ENCODE results near the gene KIAA1614. TPM values are rescaled to one million over a fixed set of nuclear protein-coding genes. Genes with fewer than 3 reads are reported as not detected.

The KIAA1614 gene
- total RNA-seq, 1 donor from 2014 or later: 2.9 TPM

DNA sequence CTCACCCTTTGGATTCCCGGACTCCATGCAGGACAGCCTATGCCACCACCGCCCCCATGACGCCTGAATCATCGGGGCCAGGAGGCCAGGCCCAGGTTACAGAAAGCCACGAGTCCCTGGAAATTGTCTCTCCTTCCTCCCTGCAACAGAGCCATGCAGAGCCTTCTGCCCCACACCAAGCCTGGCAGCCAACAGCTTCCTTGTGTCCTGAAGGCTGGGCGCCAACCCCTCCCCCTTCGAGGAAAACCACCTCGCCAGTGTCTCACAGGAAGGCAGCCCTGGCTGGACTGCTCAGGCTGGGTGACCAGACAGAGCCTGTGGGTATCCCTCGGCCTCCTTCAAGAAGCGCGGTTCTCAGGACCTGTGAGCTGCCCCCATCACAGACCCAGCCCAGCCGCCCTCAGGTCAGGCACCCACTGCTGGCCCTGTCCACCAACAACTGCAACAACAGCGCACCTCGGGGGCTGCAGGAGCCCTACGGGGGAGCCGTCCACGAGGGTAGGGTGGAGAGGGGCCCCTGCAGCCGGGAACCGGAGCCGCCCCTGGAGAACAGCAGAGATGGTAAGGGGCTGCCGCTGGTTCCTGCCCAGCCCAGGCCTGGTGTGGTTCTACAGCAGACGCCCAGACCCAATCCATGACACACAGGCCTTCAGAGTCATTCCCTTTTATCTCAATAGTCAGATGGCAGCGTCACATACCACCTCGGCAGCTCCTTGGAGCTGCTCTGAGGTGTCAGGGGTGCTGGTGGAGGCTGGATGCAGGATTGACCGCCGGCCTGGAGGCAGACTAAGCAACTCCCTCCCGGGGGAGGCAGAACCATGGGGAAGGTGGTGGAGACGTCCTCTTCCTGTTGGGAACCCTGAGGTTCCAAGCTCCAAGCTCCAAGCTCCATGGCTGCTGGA is 23.7 kb downstream of the KIAA1614 start:
- Mint-ChIP-seq H3K9me3 (no peaks in the 10 kb centered on the region), H3K27ac (no peak overlapping the region), H3K36me3 (peaks cover 12% of the 10 kb centered on the region), H3K4me1 (ENCODE audit: unreplicated experiment) (peaks cover 14% of the 10 kb centered on the region), H3K4me3 (no peak overlapping the region), H3K27me3 (peaks cover 7% of the 10 kb centered on the region)
- TF ChIP-seq, protein P1, sequence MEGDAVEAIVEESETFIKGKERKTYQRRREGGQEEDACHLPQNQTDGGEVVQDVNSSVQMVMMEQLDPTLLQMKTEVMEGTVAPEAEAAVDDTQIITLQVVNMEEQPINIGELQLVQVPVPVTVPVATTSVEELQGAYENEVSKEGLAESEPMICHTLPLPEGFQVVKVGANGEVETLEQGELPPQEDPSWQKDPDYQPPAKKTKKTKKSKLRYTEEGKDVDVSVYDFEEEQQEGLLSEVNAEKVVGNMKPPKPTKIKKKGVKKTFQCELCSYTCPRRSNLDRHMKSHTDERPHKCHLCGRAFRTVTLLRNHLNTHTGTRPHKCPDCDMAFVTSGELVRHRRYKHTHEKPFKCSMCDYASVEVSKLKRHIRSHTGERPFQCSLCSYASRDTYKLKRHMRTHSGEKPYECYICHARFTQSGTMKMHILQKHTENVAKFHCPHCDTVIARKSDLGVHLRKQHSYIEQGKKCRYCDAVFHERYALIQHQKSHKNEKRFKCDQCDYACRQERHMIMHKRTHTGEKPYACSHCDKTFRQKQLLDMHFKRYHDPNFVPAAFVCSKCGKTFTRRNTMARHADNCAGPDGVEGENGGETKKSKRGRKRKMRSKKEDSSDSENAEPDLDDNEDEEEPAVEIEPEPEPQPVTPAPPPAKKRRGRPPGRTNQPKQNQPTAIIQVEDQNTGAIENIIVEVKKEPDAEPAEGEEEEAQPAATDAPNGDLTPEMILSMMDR (conservative IDR thresholded peaks at IDR 0.05): no peak
- no peak for DNase-seq (ENCODE audit: extremely low spot score, unreplicated experiment)

DNA sequence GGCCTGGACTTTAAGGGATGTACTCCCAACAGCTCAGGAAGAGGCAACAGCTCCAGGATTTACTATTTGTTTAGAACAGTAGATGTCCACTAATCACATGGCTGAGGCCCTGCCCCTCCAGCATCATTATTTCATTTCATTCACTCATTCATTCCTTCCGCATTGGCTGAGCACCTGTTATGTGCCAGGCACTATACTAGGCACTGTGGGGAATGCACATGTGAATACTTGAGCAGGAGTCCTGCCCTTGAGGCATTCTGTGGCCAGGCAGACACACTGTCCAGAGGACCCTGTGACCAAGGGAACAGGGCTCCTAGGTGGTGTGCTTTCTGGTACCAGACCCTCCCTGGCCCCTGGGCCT is 24.3 kb downstream of the KIAA1614 start:
- H3K27ac Mint-ChIP-seq: no peak overlapping the region
- peaks cover 7% of the 10 kb centered on the region for H3K27me3 Mint-ChIP-seq
- DNase-seq (ENCODE audit: extremely low spot score, unreplicated experiment): no peak
- H3K9me3 Mint-ChIP-seq: no peaks in the 10 kb centered on the region
- no peak overlapping the region for H3K4me3 Mint-ChIP-seq
- peaks cover 12% of the 10 kb centered on the region for H3K36me3 Mint-ChIP-seq
- TF ChIP-seq, protein P1 (conservative IDR thresholded peaks at IDR 0.05): no peak
- peaks cover 14% of the 10 kb centered on the region for H3K4me1 Mint-ChIP-seq (ENCODE audit: unreplicated experiment)

DNA sequence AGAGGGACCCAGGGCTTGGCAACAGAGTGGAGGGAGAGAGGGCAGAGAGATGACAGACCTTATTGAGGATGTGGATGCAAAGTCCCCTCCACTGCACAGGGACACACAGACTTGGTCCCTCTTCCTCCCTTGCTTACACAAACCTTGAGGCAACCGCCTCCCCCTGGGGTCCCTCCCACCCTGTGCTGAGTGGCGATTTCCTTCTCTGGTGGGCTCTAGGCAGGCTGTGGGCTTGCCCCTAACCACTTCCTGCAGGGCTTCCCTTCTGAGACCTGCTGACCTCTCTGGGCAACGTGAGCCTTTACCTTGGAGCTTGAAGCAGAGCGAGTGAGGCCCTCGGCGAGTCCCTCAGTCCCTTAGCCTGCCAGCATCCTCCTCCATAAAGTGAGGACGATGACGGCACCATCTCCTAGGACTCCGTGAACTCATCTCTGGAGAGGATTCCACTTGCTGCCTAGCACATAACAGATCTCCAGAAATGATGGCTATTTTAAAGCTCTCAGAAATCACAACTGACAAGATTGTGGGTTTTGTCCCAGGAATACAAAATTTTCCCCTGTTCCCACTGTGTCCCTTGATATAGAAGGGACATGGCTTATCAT is 25.0 kb downstream of the KIAA1614 start:
- peaks cover 7% of the 10 kb centered on the region for H3K27me3 Mint-ChIP-seq
- H3K27ac Mint-ChIP-seq: no peak overlapping the region

DNA sequence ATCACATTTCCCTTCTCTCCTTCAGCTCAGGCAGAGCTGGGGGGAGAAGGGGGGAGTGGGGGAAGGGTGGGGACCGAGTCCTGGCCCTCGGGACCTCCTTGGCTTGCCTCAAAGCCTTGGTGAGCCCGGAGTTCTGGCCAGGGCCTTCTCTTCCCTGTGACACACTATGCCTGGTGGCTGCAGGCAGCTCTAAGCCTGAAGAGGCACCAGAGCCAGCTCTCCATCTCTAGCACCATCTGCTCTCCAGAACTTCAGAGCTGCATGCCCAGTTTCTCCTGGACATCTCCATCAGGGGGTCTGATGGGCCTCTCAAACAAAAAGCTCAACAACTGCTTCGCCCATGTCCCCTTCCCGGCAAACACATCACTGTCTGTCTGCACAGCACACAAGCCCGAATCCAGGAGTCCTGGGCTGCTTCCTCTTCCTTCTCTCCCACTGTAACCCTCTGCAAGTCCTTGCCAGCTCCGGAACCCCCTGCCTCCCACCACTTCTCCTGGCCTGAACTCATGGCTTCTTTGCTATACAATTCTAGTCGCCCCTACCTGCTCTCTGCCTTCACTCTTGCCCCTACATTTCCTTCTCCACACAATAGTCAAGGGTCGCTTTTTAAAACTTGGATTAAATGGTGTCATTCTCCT is 26.5 kb downstream of the KIAA1614 start:
- no peak for DNase-seq (ENCODE audit: extremely low spot score, unreplicated experiment)
- TF ChIP-seq, protein P1 (conservative IDR thresholded peaks at IDR 0.05): no peak
- H3K4me3 Mint-ChIP-seq: no peak overlapping the region
- H3K27me3 Mint-ChIP-seq: peaks cover 7% of the 10 kb centered on the region
- H3K27ac Mint-ChIP-seq: no peak overlapping the region
- H3K36me3 Mint-ChIP-seq: peaks cover 8% of the 10 kb centered on the region
- H3K4me1 Mint-ChIP-seq (ENCODE audit: unreplicated experiment): peaks cover 9% of the 10 kb centered on the region
- no peaks in the 10 kb centered on the region for H3K9me3 Mint-ChIP-seq

More for the DNA sequence above, 25.0 kb downstream of the KIAA1614 start:
- DNase-seq (ENCODE audit: extremely low spot score, unreplicated experiment): no peak
- peaks cover 12% of the 10 kb centered on the region for H3K36me3 Mint-ChIP-seq
- no peaks in the 10 kb centered on the region for H3K9me3 Mint-ChIP-seq
- TF ChIP-seq, protein P1 (conservative IDR thresholded peaks at IDR 0.05): no peak
- H3K4me3 Mint-ChIP-seq: no peak overlapping the region
- peaks cover 14% of the 10 kb centered on the region for H3K4me1 Mint-ChIP-seq (ENCODE audit: unreplicated experiment)

DNA sequence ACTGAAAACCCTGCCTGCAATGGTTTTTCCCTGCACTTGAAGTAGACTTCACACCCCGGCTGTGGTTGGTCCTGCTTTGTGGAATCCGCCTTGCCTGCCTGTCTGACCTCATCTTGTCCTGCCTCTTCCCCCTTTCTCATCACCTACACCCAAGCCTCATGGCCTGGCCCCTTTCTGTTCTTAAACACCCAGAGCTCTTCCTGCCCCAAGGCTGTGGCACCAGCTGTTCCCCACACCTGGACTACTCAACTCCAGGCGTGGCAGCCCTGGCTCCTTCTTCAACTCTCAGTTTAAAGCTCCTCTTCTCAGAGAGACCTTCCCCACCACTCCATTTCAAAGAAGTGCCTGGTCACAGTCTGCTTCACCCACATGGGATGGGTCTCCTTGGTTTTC is 27.0 kb downstream of the KIAA1614 start:
- Mint-ChIP-seq H3K4me3 (no peak overlapping the region), H3K27ac (no peak overlapping the region), H3K9me3 (no peaks in the 10 kb centered on the region), H3K27me3 (peaks cover 7% of the 10 kb centered on the region), H3K4me1 (ENCODE audit: unreplicated experiment) (peaks cover 5% of the 10 kb centered on the region), H3K36me3 (peaks cover 5% of the 10 kb centered on the region)
- no peak for DNase-seq (ENCODE audit: extremely low spot score, unreplicated experiment)
- TF ChIP-seq, protein P1 (conservative IDR thresholded peaks at IDR 0.05): no peak
